NCI-H1092 treated with DMSO at 0.1 percent for 48 hours (cell line): Measurements from ENCODE around the gene CRTC3.
"Not testable (repeated sequence)": the region's sequence is repeated elsewhere in the genome, so short reads cannot be mapped to it uniquely, and the experiment has no call there.

Experiments used
- DNase-seq: peaks from one replicate; lab custom pipeline; 2025; lab: John Stamatoyannopoulos, UW

CRTC3 gene

GRCh38 chr15:90650117-90650955 lies 120.6 kb downstream of the CRTC3 start:
- DNase-seq = no peak

- DNase-seq = no peak
Measured at GRCh38 chr15:90650956-90651689, 121.4 kb downstream of the CRTC3 start.

GRCh38 chr15:90654233-90655136 lies 124.8 kb downstream of the CRTC3 start:
- DNase-seq = no peak

DNA sequence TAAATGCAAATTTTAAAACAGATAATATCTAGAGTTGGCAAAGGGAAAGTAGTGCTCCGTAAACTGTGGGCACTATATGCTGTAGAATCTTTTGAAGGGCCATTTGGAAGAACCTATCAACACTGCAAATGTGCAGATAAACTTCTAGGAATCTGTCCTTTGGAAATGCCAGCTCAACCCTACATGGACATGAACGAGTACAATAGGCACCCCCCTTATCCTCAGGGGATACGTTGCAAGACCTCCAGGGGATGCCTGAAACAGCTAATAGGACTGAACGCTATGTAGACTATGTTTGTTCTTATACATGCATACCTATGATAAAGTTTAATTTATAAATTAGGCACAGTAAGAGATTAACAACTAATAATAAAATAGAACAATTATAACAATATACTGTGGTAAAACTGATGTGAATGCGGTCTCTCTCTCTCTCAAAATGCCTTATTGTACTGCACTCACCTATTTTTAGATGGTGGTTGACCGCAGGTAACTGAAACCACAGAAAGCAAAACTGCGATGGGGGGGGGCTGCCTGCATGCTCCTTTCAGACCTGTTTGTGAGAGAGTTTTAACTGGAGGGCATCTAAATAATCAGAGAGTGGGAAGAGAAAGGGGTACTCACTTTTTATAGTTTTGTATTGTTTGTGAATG lies 127.9 kb downstream of the CRTC3 start:
- DNase-seq = not testable (repeated sequence)

GRCh38 chr15:90659481-90659880 lies 129.8 kb downstream of the CRTC3 start:
- no peak for DNase-seq

GRCh38 chr15:90660195-90660998 lies 130.7 kb downstream of the CRTC3 start:
- no peak for DNase-seq

GRCh38 chr15:90660999-90661330 lies 131.2 kb downstream of the CRTC3 start:
- DNase-seq = not testable (repeated sequence)

DNA sequence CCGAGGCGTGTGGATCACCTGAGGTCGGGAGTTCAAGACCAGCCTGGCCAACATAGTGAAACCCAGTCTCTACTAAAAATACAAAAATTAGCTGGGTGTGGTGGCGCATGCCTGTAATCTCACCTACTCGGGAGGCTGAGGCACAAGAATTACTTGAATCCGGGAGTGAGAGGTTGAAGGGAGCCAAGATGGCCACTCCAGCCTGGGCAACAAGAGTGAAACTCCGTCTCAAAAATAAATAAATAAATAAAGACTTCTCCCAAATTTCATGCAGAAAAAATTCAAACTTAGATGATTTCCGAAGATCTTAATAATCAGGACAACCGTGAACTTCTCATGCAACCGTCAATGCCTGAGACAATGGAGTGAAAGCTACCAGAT lies 134.3 kb downstream of the CRTC3 start:
- not testable (repeated sequence) for DNase-seq

GRCh38 chr15:90664650-90665287 lies 135.0 kb downstream of the CRTC3 start:
- no peak for DNase-seq

DNA sequence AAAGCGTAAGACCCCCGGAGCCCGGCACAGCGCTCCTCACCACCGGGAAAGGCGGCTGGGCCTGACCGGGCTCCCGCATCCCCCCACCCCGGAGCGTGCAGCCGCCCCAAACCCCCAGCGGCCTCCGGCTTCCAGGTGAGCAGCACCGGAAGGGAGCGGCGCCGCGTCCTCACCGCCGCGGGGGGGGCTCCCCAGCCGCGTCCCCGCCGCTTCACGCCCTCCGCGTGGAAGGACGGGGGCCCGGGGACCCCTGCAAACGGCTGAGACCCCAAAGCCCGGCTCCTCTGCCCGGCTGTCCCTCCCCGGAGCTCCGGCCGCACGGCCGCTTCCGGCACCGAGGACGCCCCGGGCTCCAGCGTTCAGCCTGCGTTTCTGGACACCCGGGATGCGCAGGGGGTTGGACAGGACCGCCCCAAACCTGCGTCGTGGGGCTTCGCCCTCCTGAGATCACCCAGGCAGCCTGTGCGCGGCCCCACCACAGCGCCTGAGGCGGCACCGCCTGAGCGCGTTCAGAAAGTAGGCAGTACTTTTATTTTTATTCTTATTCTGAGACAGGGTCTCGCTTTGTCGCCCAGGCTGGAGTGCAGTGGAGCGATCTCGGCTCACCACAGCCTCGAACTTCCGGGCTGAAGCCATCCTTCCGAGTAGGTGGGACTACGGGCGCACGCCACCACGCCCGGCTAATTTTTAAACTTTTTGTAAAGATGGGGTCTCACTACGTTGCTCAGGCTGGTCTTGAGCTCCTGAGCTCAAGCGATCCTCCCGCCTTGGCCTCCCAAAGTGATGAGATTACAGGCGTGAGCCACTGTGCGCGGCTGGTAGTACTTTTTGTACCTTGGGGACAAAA lies 135.8 kb downstream of the CRTC3 start:
- DNase-seq = no peak

GRCh38 chr15:90666135-90666909 lies 136.6 kb downstream of the CRTC3 start:
- no peak for DNase-seq

- no peak for DNase-seq
Measured at GRCh38 chr15:90667073-90667754, 137.5 kb downstream of the CRTC3 start.

DNA sequence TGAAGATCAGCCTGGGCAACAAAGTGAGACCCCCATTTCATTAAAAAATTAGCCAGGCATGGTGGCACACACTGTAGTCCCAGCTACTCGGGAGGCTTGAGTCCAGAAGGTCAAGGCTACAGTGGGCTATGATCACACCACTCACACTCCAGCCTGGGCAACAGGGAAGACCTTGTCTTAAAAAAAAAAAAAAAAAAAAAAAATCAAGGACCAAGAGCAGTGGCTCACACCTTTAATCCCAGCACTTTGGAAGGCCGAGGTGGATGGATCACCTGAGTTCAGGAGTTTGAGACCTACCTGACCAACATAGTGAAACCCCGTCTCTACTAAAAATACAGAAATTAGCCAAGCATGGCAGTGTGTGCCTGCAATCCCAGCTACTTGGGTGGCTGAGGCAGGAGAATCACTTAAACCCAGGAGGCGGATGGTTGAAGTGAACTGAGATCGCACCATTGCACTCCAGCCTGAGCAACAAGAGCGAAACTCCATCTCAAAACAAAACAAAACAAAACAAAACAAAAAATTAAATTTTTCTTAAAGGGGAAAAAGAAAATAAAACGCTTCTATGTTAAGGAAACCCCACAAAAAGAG lies 138.1 kb downstream of the CRTC3 start:
- not testable (repeated sequence) for DNase-seq

GRCh38 chr15:90670631-90671030 lies 140.9 kb downstream of the CRTC3 start:
- not testable (repeated sequence) for DNase-seq

DNA sequence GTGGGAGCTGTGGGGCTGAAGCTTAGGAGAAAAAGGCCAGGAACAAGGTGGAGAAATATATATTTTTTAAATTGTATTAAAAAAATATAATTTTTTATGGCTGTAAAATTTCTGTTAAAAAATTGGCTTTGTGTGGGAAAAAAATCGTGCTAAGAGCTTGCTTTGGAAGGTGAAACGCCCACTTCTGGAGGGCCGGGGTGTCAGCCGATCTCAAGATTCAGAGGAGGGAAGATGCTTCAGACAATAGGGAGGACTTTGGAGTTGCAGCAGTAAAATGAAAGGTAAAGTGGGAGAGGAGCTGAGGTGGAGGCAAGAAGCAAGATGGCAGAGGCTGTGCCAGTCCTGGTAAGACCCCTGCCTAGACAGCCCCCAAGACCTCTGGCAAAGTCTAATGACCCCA lies 141.5 kb downstream of the CRTC3 start:
- no peak for DNase-seq

GRCh38 chr15:90673357-90673756 lies 143.6 kb downstream of the CRTC3 start:
- not testable (repeated sequence) for DNase-seq

- no peak for DNase-seq
Measured at GRCh38 chr15:90674476-90674875, 144.8 kb downstream of the CRTC3 start.

DNA sequence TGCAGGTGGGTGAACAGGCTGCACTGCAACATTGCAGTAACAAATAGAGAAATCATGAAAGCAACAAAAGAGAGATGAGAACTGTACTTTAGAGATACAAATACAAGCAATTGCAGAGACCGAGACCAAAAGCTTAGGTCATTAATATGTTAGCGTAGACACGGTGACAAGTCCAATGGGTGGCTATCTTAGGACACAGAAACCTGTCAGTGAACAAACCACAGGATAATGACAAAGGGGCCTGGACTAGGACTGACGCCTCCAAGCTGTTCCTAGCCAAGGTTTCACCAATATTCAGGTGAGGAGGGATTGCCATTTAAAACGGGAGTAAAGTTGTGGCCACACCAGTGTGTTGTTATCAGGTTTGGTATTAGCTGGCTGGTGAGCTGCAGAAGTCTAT lies 145.7 kb downstream of the CRTC3 start:
- no peak for DNase-seq
